Skeletal muscle tissue (tissue), 5 donors: ENCODE data around the gene TCHHL1. TPM values are rescaled to one million over a fixed set of nuclear protein-coding genes. Genes with fewer than 3 reads are reported as not detected.

ENCODE experiments used
- H3K27ac ChIP-seq: one replicate; pipeline ENCODE4 v1.7.0; 2013; ENCODE audit warnings: mild to moderate bottlenecking, low read depth, low read length, inconsistent platforms
- H3K27me3 ChIP-seq, 3 donors: one replicate each; pipeline ENCODE4 v1.7.0; 2013; ENCODE audit warnings: low read length in 3 of 3; ENCODE audit not compliant: control insufficient read depth in 3 of 3, insufficient read depth in 3 of 3
- H3K36me3 ChIP-seq, 3 donors: one replicate each; pipeline ENCODE4 v1.7.0; 2013; ENCODE audit warnings: low read length in 3 of 3; ENCODE audit not compliant: control insufficient read depth in 3 of 3, insufficient read depth in 3 of 3
- H3K4me1 ChIP-seq, 3 donors: one replicate each; pipeline ENCODE4 v1.7.0; 2013; ENCODE audit warnings: low read length in 3 of 3, mild to moderate bottlenecking in 3 of 3; ENCODE audit not compliant: control insufficient read depth in 3 of 3, insufficient read depth in 3 of 3
- H3K4me3 ChIP-seq, 3 donors: one replicate each; pipeline ENCODE4 v1.7.0; 2013; ENCODE audit warnings: low read length in 3 of 3
- H3K9ac ChIP-seq, 3 donors: one replicate each; pipeline ENCODE4 v1.7.0; 2013; ENCODE audit warnings: low read length in 3 of 3, mild to moderate bottlenecking in 3 of 3, moderate library complexity in 2 of 3, low read depth in 1 of 3
- H3K9me3 ChIP-seq, 3 donors: one replicate each; pipeline ENCODE4 v1.7.0; 2013; ENCODE audit warnings: low read length in 3 of 3; ENCODE audit not compliant: control insufficient read depth in 3 of 3
- small RNA-seq: library from RNA; depleted of rRNA; stranded (forward); fragments of <200 nt; gene quantifications from one replicate; pipeline ENCODE3, GENCODE V24; 2014
- total RNA-seq: library from RNA; depleted of rRNA; stranded (reverse); fragments of >200 nt; gene quantifications from one replicate; pipeline ENCODE4 v1.2.3, GENCODE V29; 2014
- donor health status: Osteomylitis.

Gene TCHHL1
- total RNA-seq, 1 donor from 2014 or later = not detected

DNA sequence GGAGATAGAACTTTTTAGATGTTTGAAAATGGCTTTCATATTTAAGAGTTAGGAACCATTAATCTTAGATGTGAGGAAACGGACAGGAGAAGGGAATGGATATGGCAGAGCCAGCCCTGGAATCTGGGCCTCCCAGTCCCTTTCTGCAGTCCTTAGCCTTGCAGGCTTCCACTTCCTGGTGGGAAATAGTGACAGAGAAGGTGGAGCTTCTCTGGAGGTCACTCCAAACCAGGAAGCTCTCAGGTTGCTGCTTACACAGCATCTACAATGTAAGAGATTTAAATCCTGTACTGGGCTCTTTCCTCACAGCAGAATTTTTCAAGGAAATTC, 54.6 kb downstream of the TCHHL1 start:
- H3K9me3 ChIP-seq = no peaks in the 10 kb centered on the region
- peak overlapping the region in 2 of 3 donors; percentile 8 to 19 for H3K4me3 ChIP-seq
- H3K27ac ChIP-seq = peak overlapping the region; percentile 91
- peaks cover 0 to 10% (median 0%) of the 10 kb centered on the region in 3 donors for H3K27me3 ChIP-seq
- peaks cover 10 to 24% (median 11%) of the 10 kb centered on the region in 3 donors for H3K4me1 ChIP-seq
- H3K36me3 ChIP-seq = peaks cover 2 to 16% (median 15%) of the 10 kb centered on the region in 3 donors
- H3K9ac ChIP-seq = no peak overlapping the region

Small RNA genes within 50 kb of the gene (small RNA-seq; reads per million reads assigned to genes)
- gene SPTLC1P4 = not detected

Other genes with a start within 250 kb of the TCHHL1 start
- not detected for gene C2CD4D, start 249.2 kb downstream of the TCHHL1 start, total RNA-seq
- not detected for gene THEM5, start 235.4 kb downstream of the TCHHL1 start, total RNA-seq
- 8.4 TPM for gene THEM4, start 179.6 kb downstream of the TCHHL1 start, total RNA-seq
- gene S100A10, start 95.2 kb downstream of the TCHHL1 start, total RNA-seq = 43.8 TPM
- 10.4 TPM for gene S100A11, start 52.1 kb downstream of the TCHHL1 start, total RNA-seq
- not detected for gene TCHH, start 26.4 kb upstream of the TCHHL1 start, total RNA-seq
- not detected for gene RPTN, start 70.2 kb upstream of the TCHHL1 start, total RNA-seq
- not detected for gene HRNR, start 135.1 kb upstream of the TCHHL1 start, total RNA-seq
- gene FLG, start 236.2 kb upstream of the TCHHL1 start, total RNA-seq = under 0.01 TPM